Lung (tissue), 12 donors: ENCODE measurements around the gene JUP. TPM values are rescaled to one million over a fixed set of nuclear protein-coding genes. Genes with fewer than 3 reads are reported as not detected.
A peak's percentile ranks its signal among the peaks of the same experiment; 100 is the strongest.

ENCODE experiments used
- ATAC-seq: fragments of 200-7000 bp; cut with Tn5 transposase; one replicate; pipeline ENCODE4 v1.9.1; 2020; ENCODE audit warnings: moderate number of reproducible peaks; ENCODE audit not compliant: insufficient read depth, low FRiP score
- DNase-seq, 3 donors: peaks; one replicate each; pipeline ENCODE4 v3.0.0-alpha.2; 2013 to 2017
- H3K27ac ChIP-seq, 2 donors: one replicate each; pipeline ENCODE4 v1.5.1; 2013; ENCODE audit warnings: mild to moderate bottlenecking in 2 of 2, moderate library complexity in 2 of 2, control low read depth in 1 of 2, inconsistent platforms in 1 of 2, low read depth in 1 of 2, low read length in 1 of 2
- H3K27me3 ChIP-seq, 3 donors: one replicate each; pipeline ENCODE4 v1.5.1; 2013; ENCODE audit warnings: low read length in 2 of 3; ENCODE audit not compliant: control insufficient read depth in 3 of 3, insufficient read depth in 3 of 3
- H3K36me3 ChIP-seq, 4 donors: one replicate each; pipeline ENCODE4 v1.5.1; 2013; ENCODE audit warnings: low read length in 4 of 4, mild to moderate bottlenecking in 1 of 4, moderate library complexity in 1 of 4; ENCODE audit not compliant: control insufficient read depth in 4 of 4, insufficient read depth in 4 of 4
- H3K4me1 ChIP-seq, 5 donors: one replicate each; pipeline ENCODE4 v1.5.1; 2013; ENCODE audit warnings: low read length in 5 of 5, mild to moderate bottlenecking in 2 of 5, moderate library complexity in 1 of 5; ENCODE audit not compliant: control insufficient read depth in 5 of 5, insufficient read depth in 5 of 5
- H3K4me3 ChIP-seq: one replicate; pipeline ENCODE4 v1.5.1; 2013; ENCODE audit warnings: mild to moderate bottlenecking, control low read depth, moderate library complexity
- H3K9ac ChIP-seq, 2 donors: one replicate each; pipeline ENCODE4 v1.5.1; 2013; ENCODE audit warnings: low read length in 2 of 2, control low read depth in 1 of 2; ENCODE audit not compliant: insufficient read depth in 1 of 2
- H3K9me3 ChIP-seq, 4 donors: one replicate each; pipeline ENCODE4 v1.5.1; 2013; ENCODE audit warnings: low read length in 3 of 4, mild to moderate bottlenecking in 1 of 4, moderate library complexity in 1 of 4; ENCODE audit not compliant: control insufficient read depth in 4 of 4, insufficient read depth in 3 of 4
- WGBS, 2 donors: extraction: QIAGEN DNeasy Blood & Tissue Kit; methylation state at CpG; one replicate each; pipeline ENCODE4 v1.1.7; 2013; 5-methylcytosine and 5-hydroxymethylcytosine counted together
- polyA plus RNA-seq, 2 donors: library from polyadenylated mRNA; stranded (reverse); fragments of 200-250 nt; gene quantifications; one replicate each; pipeline ENCODE4 v1.2.1, GENCODE V29; 2013
- total RNA-seq, 2 donors: library from RNA; depleted of rRNA in 1 of 2; stranded (reverse); fragments of >200 nt in 1 of 2; gene quantifications; one replicate each; pipeline ENCODE4 v1.2.1, GENCODE V29; 2014 to 2021
- TF ChIP-seq, protein P1 (sequence below): IDR thresholded peaks from 2 replicates; pipeline ENCODE4 v1.5.1; 2012; ENCODE audit warnings: mild to moderate bottlenecking; ENCODE audit errors: control extremely low read depth, extremely low read depth
- donor health status: control.
- donor health status: control.
- donor health status: Bipolar disorder and iron deficiency.
- donor health status: healthy.
- donor health status: DM: yes; HTN: yes; CAD: no.

Gene JUP
- total and polyA plus RNA-seq, 4 donors = 60.9 to 150 (median 101) TPM

DNA sequence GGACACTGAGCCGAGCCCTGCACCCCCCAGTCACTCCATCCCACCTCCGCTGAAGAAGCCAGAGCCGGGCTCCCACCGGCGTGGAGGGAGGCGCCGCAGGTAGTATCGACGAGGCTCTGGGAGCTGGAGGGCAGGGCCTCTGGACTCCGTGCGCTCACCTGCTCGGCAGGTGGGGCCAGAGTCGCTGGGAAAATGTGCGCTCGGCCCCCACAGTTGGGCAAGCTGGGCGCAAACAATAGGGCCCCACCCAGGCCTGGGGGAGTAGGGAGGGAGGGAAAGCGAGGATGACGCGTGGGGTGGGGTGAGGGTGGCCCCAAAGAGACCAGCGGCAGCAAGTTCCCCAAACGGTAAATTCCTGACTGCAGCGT, 668 bp downstream of the JUP start:
- Histone ChIP-seq H3K27ac (peak overlapping the region; percentile 94 to 95), H3K9me3 (no peaks in the 10 kb centered on the region), H3K27me3 (no peaks in the 10 kb centered on the region), H3K36me3 (no peaks in the 10 kb centered on the region), H3K9ac (peak overlapping the region in 1 of 2 donors; percentile 46), H3K4me3 (peak overlapping the region; percentile 71), H3K4me1 (peaks cover 6 to 32% (median 29%) of the 10 kb centered on the region in 5 donors)
- TF ChIP-seq, protein P1, sequence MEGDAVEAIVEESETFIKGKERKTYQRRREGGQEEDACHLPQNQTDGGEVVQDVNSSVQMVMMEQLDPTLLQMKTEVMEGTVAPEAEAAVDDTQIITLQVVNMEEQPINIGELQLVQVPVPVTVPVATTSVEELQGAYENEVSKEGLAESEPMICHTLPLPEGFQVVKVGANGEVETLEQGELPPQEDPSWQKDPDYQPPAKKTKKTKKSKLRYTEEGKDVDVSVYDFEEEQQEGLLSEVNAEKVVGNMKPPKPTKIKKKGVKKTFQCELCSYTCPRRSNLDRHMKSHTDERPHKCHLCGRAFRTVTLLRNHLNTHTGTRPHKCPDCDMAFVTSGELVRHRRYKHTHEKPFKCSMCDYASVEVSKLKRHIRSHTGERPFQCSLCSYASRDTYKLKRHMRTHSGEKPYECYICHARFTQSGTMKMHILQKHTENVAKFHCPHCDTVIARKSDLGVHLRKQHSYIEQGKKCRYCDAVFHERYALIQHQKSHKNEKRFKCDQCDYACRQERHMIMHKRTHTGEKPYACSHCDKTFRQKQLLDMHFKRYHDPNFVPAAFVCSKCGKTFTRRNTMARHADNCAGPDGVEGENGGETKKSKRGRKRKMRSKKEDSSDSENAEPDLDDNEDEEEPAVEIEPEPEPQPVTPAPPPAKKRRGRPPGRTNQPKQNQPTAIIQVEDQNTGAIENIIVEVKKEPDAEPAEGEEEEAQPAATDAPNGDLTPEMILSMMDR = no peak
- ATAC-seq = peak; percentile 15
- 1 to 2% methylated on average over 22 of the region's 22 CpGs for WGBS, 2 donors
- DNase-seq = peak; percentile 36 to 56 (median 51)

DNA sequence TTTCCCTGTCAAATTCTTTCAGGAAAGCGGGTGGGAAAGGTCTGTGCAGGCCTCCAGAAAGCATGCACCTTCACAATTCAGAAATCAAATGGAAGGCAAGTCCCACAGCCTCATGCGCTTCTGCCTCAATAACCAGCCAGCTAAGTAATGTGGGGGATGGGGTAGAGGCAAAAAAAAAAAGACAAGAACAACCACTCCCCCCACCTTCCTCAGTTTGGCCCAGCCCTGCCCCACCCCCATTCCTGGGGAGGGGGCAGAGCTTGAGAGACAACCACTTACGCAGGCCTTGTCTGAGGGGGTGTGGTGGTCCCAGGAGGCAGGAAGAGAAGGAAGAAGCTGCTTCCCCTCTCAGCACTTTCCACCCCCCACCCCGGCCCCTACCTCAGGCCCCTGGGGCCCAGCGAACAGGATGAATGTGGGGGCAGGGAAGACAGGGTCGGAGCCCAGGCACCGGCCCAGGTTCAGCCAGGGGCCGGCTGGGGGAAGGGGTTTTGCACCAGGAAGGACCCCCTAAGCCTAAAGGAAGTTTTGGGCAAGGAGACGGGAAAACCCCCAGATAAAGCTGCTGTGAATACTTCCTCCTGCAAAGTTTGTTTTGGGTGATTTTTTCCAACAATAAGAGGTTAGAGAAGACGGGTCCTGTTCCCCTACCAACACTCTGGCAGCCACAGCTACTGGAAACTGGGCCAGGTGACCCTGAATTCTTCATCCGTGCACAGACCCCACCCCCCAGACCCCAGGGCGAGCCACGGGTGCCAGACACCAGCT, 1.2 kb downstream of the JUP start:
- DNase-seq = peak; percentile 69 to 84 (median 78)
- ATAC-seq = no peak
- Histone ChIP-seq H3K27ac (peak overlapping the region; percentile 94 to 95), H3K36me3 (no peaks in the 10 kb centered on the region), H3K9ac (peak overlapping the region; percentile 28 to 46), H3K4me3 (peak overlapping the region; percentile 71), H3K27me3 (no peaks in the 10 kb centered on the region), H3K4me1 (peaks cover 6 to 32% (median 29%) of the 10 kb centered on the region in 5 donors), H3K9me3 (no peaks in the 10 kb centered on the region)
- TF ChIP-seq, protein P1 = no peak
- WGBS, 2 donors = 3 to 5% methylated on average over 13 of the region's 13 CpGs

DNA sequence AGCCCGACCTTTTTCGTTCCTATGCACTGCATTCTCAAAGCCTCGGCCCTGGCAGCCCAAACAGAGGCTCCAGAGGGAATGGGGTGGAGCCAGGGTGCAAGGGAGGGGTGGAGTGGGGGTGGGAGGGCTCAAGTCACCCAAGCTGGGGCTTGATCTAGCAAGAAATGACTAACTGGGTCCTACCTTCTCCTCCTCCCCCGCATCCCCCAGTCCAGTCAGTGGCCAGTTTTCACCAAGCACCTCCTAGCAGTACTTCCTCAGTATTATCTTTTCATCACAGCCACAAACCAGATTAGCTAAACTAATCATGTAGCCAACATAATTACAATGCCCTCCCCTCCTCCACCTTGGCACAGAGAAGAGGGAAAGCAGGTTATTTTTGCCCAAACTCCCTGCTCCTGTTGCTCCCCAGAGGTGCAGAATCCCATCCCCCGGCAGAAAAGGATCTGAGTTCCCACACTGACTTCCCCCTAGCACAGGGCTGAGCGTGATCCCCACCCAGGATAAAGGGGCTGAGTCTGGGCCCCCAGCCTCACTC, 2.2 kb downstream of the JUP start:
- ATAC-seq (no peak), DNase-seq (peak in 2 of 3 donors; percentile 25 to 44)
- H3K27ac ChIP-seq = peak overlapping the region; percentile 58 to 94
- no peak overlapping the region for H3K4me3 ChIP-seq
- H3K27me3 ChIP-seq = no peaks in the 10 kb centered on the region
- H3K9ac ChIP-seq = no peak overlapping the region
- peaks cover 6 to 34% (median 29%) of the 10 kb centered on the region in 5 donors for H3K4me1 ChIP-seq
- H3K9me3 ChIP-seq = no peaks in the 10 kb centered on the region
- 20% methylated on average over 6 of the region's 6 CpGs for WGBS, 2 donors
- H3K36me3 ChIP-seq = no peaks in the 10 kb centered on the region
- TF ChIP-seq, protein P1 = no peak
